Measurements from ENCODE around the gene LSP1. TPM values are rescaled to one million over a fixed set of nuclear protein-coding genes. Genes with fewer than 3 reads are reported as not detected.

Gene LSP1
- total RNA-seq, 4 donors from 2014 or later = 73.7 to 105 (median 86.6) TPM

DNA sequence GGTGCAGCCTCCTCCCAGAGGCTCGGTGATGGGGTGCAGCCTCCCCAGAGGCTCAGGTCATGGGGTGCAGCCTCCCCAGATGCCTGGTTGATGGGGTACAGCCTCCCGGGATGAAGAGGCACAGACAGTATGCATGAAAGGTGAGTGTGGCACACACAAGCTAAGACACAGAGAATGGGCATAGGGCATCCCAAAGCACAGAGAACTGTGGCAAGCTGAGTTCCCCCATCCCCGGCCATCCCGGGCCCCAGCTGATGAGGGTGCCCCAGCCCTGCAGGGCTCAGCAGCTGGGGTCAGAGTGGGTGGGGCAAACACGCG is 22.9 kb upstream of the LSP1 start:
- DNase-seq (ENCODE audit: low spot score in 2 of 2) = no peak
- TF ChIP-seq POLR2A (IDR thresholded peaks at IDR 0.05) = no peak
- TF ChIP-seq, protein P1, sequence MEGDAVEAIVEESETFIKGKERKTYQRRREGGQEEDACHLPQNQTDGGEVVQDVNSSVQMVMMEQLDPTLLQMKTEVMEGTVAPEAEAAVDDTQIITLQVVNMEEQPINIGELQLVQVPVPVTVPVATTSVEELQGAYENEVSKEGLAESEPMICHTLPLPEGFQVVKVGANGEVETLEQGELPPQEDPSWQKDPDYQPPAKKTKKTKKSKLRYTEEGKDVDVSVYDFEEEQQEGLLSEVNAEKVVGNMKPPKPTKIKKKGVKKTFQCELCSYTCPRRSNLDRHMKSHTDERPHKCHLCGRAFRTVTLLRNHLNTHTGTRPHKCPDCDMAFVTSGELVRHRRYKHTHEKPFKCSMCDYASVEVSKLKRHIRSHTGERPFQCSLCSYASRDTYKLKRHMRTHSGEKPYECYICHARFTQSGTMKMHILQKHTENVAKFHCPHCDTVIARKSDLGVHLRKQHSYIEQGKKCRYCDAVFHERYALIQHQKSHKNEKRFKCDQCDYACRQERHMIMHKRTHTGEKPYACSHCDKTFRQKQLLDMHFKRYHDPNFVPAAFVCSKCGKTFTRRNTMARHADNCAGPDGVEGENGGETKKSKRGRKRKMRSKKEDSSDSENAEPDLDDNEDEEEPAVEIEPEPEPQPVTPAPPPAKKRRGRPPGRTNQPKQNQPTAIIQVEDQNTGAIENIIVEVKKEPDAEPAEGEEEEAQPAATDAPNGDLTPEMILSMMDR (IDR thresholded peaks at IDR 0.05) = no peak
- 48 to 56% methylated on average over 5 to 6 of the region's 6 CpGs for WGBS, 2 donors
- H3K4me3 ChIP-seq (ENCODE audit: low read depth, poor library complexity, severe bottlenecking) = no peak overlapping the region
- intact Hi-C loops (cut with DNase I; ENCODE audit: low total_unique reads) = loop anchor here (5.0 kb wide), 1 partner anchor 138 kb away; no protein-coding TSS in a partner anchor

- TF ChIP-seq, protein P1 (IDR thresholded peaks at IDR 0.05) = no peak
- TF ChIP-seq POLR2A (IDR thresholded peaks at IDR 0.05) = no peak
- 54 to 59% methylated on average over 25 to 32 of the region's 33 CpGs for WGBS, 2 donors
- no peak overlapping the region for H3K4me3 ChIP-seq (ENCODE audit: low read depth, poor library complexity, severe bottlenecking)
- intact Hi-C loops (cut with DNase I; ENCODE audit: low total_unique reads) = loop anchor here (5.0 kb wide), 1 partner anchor 138 kb away; no protein-coding TSS in a partner anchor
- peak in 1 of 2 donors; percentile 74 for DNase-seq (ENCODE audit: low spot score in 2 of 2)
Observed at GRCh38 chr11:1830322-1831223, 22.3 kb upstream of the LSP1 start.

DNA sequence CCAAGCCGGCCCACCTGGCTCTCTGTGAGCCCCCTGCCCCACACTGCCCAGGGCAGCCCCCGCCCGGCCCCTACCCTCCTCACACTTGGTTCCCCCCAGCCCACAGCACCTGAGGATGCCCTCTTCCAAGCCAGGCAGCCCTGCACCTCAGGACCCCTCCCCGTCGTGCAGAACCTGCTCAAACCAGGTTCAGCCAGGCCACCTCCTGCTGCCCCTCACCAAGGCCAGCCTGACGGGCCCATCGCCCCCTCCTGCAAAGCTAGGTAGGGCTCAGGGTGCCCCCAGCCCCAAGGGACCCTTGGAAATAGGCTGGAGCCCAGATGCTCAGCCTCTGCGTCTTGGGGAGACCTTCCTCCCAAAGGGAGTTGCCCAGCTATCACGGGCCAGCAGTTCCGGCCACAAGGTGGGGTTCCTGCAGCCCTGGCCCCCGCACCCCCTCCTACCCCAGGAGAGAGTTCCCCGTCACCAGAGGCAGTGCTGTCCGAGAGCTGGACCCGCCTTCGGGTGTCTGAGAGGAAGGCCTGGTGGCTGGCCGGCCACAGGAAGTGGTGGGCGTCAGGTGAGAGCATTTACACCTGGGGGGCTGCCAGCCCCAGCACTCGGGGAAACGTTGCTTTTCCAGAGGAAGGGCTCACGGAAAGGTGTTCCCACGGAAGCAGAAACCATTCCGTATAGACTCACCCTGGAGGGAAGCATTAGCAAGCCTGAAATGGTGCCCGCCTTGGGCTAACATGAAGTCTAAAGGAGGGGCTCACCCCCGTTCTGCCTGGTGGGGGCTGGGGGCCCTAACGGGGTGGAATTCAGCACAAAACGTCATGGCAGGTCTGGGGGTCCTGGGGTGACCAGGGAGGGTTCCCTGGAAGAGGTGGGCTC is 21.3 kb upstream of the LSP1 start:
- H3K4me3 ChIP-seq (ENCODE audit: low read depth, poor library complexity, severe bottlenecking) = no peak overlapping the region
- 67 to 71% methylated on average over 26 of the region's 26 CpGs for WGBS, 2 donors
- intact Hi-C loops (cut with DNase I; ENCODE audit: low total_unique reads) = loop anchor here (5.0 kb wide), 1 partner anchor 139 kb away; no protein-coding TSS in a partner anchor
- no peak for DNase-seq (ENCODE audit: low spot score in 2 of 2)
- TF ChIP-seq, protein P1 (IDR thresholded peaks at IDR 0.05) = no peak
- no peak for TF ChIP-seq POLR2A (IDR thresholded peaks at IDR 0.05)

GRCh38 chr11:1832211-1832919 is 20.5 kb upstream of the LSP1 start:
- WGBS, 2 donors = 16 to 17% methylated on average over 25 to 31 of the region's 40 CpGs
- intact Hi-C loops (cut with DNase I; ENCODE audit: low total_unique reads) = loop anchor here (5.0 kb wide), 1 partner anchor 140 kb away; no protein-coding TSS in a partner anchor

DNA sequence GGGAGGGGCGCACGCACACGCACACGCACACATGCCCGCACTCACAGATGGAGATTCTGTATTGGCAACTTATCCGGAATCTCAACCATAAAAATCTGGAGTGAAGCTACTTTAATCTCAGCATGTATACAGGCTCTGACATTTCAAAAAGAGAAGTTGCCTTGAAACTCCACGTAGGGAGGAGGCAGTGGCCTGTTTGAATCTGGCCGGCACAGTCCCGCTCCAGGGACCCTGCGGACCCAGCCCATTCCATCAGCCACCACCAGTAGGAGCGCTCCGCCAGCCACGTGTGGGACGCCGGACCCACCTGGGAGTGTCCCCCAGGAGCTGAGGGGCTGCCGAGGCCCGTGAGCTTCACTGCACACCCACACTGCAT is 20.0 kb upstream of the LSP1 start:
- intact Hi-C loops (cut with DNase I; ENCODE audit: low total_unique reads) = loop anchor here (5.0 kb wide), 1 partner anchor 141 kb away; no protein-coding TSS in a partner anchor
- no peak overlapping the region for H3K4me3 ChIP-seq (ENCODE audit: low read depth, poor library complexity, severe bottlenecking)
- WGBS, 2 donors = 53 to 54% methylated on average over 17 of the region's 17 CpGs

More at GRCh38 chr11:1832211-1832919, 20.5 kb upstream of the LSP1 start:
- no peak for DNase-seq (ENCODE audit: low spot score in 2 of 2)
- TF ChIP-seq, protein P1 (IDR thresholded peaks at IDR 0.05) = peak in 2 of 3 donors; percentile 56 to 89
- TF ChIP-seq POLR2A (IDR thresholded peaks at IDR 0.05) = no peak
- no peak overlapping the region for H3K4me3 ChIP-seq (ENCODE audit: low read depth, poor library complexity, severe bottlenecking)

More for the DNA sequence above, 20.0 kb upstream of the LSP1 start:
- DNase-seq (ENCODE audit: low spot score in 2 of 2) = no peak
- TF ChIP-seq, protein P1 (IDR thresholded peaks at IDR 0.05) = no peak
